HUES64 (cell line): ENCODE measurements around the gene DNASE1L1.
A peak's percentile ranks its signal among the peaks of the same experiment; 100 is the strongest.

Source experiments
- H3K27ac ChIP-seq: 2 replicates; pipeline ENCODE4 v1.7.0; 2013; ENCODE audit warnings: low read depth, low read length, inconsistent platforms
- H3K27me3 ChIP-seq: 2 replicates; pipeline ENCODE4 v1.6.1; 2013; ENCODE audit warnings: mild to moderate bottlenecking, low read length; ENCODE audit not compliant: insufficient read depth
- H3K36me3 ChIP-seq: 2 replicates; pipeline ENCODE4 v1.6.1; 2013; ENCODE audit warnings: mild to moderate bottlenecking, low read length; ENCODE audit not compliant: insufficient read depth
- H3K4me1 ChIP-seq: 2 replicates; pipeline ENCODE4 v1.6.1; 2013; ENCODE audit warnings: mild to moderate bottlenecking, low read length, moderate library complexity; ENCODE audit not compliant: insufficient read depth
- H3K4me3 ChIP-seq: 2 replicates; pipeline ENCODE4 v1.5.1; 2013; ENCODE audit warnings: mild to moderate bottlenecking, low read length, moderate library complexity
- H3K9ac ChIP-seq: 2 replicates; pipeline ENCODE4 v1.6.1; 2013; ENCODE audit warnings: mild to moderate bottlenecking, low read depth, low read length
- H3K9me3 ChIP-seq: 2 replicates; pipeline ENCODE4 v1.6.1; 2013; ENCODE audit warnings: low read depth, low read length; ENCODE audit not compliant: insufficient read depth
- WGBS: fragments of 150-250, 120-280 bp; methylation state at CpG from one replicate; pipeline ENCODE4 v1.1.7; 2013; ENCODE audit warnings: missing lambda C conversion rate; 5-methylcytosine and 5-hydroxymethylcytosine counted together

The DNASE1L1 gene

DNA sequence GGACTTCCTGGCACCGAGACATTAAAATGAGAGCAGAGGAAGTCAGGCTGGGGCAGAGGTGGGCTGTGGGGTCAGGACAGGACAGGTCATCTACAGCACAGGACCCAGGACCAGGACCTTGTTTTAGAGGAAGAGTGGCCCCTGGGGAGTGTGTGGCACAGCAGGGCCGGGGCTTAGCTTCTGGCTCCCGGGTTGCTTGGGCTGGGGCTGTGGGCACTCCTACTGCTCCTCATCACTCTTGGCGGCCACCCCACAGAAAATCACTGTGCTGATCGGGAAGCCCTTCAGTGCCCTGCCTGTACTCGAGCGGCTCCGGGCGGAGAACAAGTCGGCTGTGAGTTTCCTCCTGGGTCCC lies 11.3 kb upstream of the DNASE1L1 start:
- Histone ChIP-seq H3K27ac (no peak overlapping the region), H3K4me1 (no peaks in the 10 kb centered on the region), H3K4me3 (no peak overlapping the region), H3K9ac (no peak overlapping the region), H3K27me3 (no peaks in the 10 kb centered on the region), H3K36me3 (no peaks in the 10 kb centered on the region), H3K9me3 (no peaks in the 10 kb centered on the region)
- 95% methylated on average over 10 of the region's 10 CpGs for WGBS

DNA sequence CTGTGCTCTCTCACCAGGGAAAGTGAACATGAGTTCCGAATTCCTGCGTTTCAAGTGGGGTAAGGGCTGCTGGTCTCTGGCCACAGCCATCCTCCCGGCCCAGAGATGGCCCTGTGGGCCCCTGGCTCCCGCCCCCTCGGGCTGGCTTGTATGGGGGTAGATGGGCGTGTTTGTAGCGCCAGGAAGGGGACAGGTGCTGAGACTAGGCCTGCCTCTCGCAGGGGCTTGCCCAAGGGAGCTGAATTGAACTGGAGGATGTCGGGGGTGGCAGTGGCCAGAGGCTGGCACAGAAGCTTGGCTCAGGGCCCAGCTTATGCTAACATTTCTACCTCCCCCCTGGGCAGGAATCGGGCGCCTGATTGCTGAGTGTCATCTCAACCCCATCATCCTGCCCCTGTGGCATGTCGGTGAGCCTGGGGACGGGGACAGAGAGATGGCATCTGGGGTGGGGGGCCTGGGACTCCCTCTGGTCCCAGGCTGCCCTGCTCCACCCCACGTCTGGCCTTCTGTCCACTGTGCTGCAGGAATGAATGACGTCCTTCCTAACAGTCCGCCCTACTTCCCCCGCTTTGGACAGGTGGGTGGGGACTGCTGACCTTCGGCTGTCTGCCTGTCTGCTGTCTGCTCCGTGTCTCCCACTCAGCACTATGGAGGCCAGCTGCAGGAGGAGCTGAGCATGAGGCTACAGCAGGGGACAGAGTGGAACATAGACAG lies 10.8 kb upstream of the DNASE1L1 start:
- no peak overlapping the region for H3K4me3 ChIP-seq
- H3K4me1 ChIP-seq = no peaks in the 10 kb centered on the region
- H3K9me3 ChIP-seq = no peaks in the 10 kb centered on the region
- no peaks in the 10 kb centered on the region for H3K36me3 ChIP-seq
- 94% methylated on average over 19 of the region's 19 CpGs for WGBS
- no peaks in the 10 kb centered on the region for H3K27me3 ChIP-seq
- no peak overlapping the region for H3K9ac ChIP-seq
- no peak overlapping the region for H3K27ac ChIP-seq

DNA sequence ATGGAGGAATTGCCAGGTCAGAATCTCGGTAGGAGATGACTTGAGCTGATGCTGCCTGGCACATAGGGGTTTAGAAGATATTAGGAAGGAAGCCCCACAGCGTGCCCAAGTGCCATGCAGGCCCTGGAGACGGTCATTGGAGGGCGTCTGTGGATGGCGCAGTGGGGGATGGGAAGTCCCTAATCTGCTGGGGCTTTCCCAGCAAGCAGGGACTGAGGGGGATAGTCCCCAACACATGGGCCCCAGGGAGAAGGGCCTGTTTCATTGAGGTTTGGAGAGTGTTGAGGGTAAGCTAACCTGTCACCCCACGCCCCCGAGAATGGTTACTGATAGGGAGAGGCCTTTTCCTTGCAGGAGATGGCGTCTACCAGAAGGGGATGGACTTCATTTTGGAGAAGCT lies 10.1 kb upstream of the DNASE1L1 start:
- no peaks in the 10 kb centered on the region for H3K4me1 ChIP-seq
- H3K9me3 ChIP-seq = no peaks in the 10 kb centered on the region
- 93% methylated on average over 8 of the region's 8 CpGs for WGBS
- no peaks in the 10 kb centered on the region for H3K36me3 ChIP-seq
- H3K4me3 ChIP-seq = no peak overlapping the region
- no peak overlapping the region for H3K9ac ChIP-seq
- no peaks in the 10 kb centered on the region for H3K27me3 ChIP-seq
- no peak overlapping the region for H3K27ac ChIP-seq

DNA sequence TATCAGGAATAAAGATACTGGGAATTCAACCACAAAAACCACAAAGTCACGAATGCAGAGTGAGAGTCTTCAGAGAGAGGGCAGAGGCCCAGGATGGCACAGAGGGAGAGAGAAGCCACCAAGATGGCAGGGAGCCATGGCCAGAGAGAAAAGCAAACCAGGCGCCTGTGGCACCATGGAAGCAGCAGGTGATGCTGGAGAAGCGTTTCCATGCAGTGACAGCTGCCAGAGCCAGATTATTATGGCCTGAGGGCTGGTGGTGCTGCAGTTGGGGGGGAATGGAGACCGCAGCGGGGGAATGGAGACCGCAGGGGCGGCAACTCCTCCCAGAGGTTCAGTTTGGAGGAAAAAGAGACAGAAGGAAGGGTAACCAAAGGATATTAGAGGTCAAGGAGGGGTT lies 8.1 kb upstream of the DNASE1L1 start:
- peaks cover 4% of the 10 kb centered on the region; the same call in 1 of the 2 replicates for H3K4me1 ChIP-seq
- no peaks in the 10 kb centered on the region for H3K9me3 ChIP-seq
- no peaks in the 10 kb centered on the region for H3K27me3 ChIP-seq
- H3K9ac ChIP-seq = no peak overlapping the region
- no peak overlapping the region for H3K27ac ChIP-seq
- WGBS = 91% methylated on average over 7 of the region's 7 CpGs
- no peak overlapping the region for H3K4me3 ChIP-seq
- H3K36me3 ChIP-seq = peaks cover 6% of the 10 kb centered on the region

DNA sequence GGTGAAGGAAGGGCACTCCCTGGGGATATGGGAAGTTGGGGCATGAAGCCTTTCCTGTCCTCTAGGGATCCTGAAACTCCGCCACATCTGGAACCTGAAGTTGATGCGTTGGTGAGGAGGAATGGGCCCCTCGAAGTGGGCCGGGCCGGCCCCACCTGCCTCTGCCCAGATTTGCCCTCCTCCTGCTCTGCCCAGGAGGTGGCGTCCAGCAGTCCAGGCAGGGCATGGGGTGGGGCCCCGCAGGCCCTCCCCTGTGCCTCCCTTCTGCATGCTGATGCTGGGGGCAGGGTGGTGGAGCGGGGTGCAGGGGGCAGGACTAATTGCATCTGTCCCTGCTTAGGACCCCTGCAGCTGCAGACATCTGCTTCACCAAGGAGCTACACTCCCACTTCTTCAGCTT lies 4.1 kb upstream of the DNASE1L1 start:
- no peak overlapping the region for H3K27ac ChIP-seq
- H3K4me1 ChIP-seq = peaks cover 4% of the 10 kb centered on the region; the same call in 1 of the 2 replicates
- no peak overlapping the region for H3K4me3 ChIP-seq
- H3K9ac ChIP-seq = no peak overlapping the region
- no peaks in the 10 kb centered on the region for H3K27me3 ChIP-seq
- no peaks in the 10 kb centered on the region for H3K9me3 ChIP-seq
- 94% methylated on average over 6 of the region's 8 CpGs for WGBS
- H3K36me3 ChIP-seq = peaks cover 6% of the 10 kb centered on the region

DNA sequence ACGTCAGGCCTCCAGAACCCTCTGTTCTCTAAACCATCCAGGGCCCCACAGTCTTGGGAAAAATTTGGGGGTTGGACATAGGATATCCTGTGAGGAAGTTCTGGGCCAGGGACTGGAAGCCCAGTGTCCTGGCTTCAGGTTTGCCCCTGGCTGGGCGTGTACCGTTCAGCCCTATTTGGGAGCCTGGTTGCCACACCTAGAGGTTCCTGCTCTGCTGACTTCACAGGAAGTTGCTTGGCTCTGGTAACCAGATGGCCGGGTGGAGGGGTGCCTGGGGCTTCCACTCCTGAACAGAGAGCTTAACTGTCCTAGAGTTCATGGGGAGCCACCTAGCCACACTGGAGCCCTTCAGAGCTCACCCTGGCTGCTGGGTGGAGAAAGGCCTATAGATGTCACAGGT lies 3.4 kb upstream of the DNASE1L1 start:
- H3K4me1 ChIP-seq = peaks cover 4% of the 10 kb centered on the region; the same call in 1 of the 2 replicates
- no peak overlapping the region for H3K27ac ChIP-seq
- H3K27me3 ChIP-seq = no peaks in the 10 kb centered on the region
- peak overlapping the region; percentile 76 for H3K4me3 ChIP-seq
- 83% methylated on average over 3 of the region's 4 CpGs for WGBS
- no peaks in the 10 kb centered on the region for H3K9me3 ChIP-seq
- peaks cover 6% of the 10 kb centered on the region for H3K36me3 ChIP-seq
- H3K9ac ChIP-seq = no peak overlapping the region

DNA sequence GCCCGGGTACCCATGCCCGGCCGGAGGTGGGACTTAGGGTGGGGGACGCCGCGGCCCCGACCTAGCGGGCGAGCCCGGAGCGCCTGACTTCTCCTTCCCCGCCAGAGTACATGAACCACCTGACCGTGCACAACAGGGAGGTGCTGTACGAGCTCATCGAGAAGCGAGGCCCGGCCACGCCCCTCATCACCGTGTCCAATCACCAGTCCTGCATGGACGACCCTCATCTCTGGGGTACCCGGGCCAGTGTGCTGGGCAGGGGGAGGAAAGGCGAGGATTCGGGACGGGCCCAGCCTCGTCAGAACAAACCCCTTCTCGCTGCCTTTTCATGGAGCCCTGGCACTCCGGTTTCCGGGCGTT lies 2.9 kb upstream of the DNASE1L1 start:
- peak overlapping the region; percentile 21; the same call in 1 of the 2 replicates for H3K27ac ChIP-seq
- H3K36me3 ChIP-seq = peaks cover 6% of the 10 kb centered on the region
- no peaks in the 10 kb centered on the region for H3K9me3 ChIP-seq
- peak overlapping the region; percentile 66 for H3K9ac ChIP-seq
- 5% methylated on average over 29 of the region's 29 CpGs for WGBS
- no peaks in the 10 kb centered on the region for H3K27me3 ChIP-seq
- H3K4me3 ChIP-seq = peak overlapping the region; percentile 76
- H3K4me1 ChIP-seq = peaks cover 4% of the 10 kb centered on the region; the same call in 1 of the 2 replicates

DNA sequence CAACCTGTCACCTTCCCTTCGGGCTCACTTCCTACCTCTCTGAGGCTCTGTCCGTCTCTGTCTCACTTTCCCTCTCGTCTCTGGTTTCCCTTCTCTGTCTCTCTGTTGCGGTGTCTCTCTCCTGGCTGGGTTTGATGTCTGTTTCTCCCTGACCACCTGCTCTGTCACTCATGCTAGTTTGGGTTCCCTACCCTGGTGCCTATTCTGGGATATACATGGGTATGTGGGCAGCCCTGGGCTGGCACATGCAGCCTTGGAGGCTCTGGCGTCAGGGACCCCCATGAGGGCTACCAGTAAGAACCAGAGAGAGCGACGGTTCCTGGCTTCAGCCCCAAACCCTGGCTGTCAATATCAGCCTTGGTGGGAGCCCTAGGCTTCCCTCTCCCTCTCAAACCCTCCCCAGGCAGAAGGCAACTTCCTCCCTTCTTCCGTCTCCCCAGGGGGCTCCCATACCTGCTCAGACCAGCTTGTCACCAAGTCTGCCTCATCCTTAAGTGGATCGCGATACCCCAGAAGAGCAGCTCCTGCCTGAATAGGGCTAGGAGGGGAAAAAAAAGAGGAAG lies 314 bp downstream of the DNASE1L1 start:
- 45% methylated on average over 10 of the region's 10 CpGs for WGBS
- peak overlapping the region; percentile 44; the same call in 1 of the 2 replicates for H3K9ac ChIP-seq

DNA sequence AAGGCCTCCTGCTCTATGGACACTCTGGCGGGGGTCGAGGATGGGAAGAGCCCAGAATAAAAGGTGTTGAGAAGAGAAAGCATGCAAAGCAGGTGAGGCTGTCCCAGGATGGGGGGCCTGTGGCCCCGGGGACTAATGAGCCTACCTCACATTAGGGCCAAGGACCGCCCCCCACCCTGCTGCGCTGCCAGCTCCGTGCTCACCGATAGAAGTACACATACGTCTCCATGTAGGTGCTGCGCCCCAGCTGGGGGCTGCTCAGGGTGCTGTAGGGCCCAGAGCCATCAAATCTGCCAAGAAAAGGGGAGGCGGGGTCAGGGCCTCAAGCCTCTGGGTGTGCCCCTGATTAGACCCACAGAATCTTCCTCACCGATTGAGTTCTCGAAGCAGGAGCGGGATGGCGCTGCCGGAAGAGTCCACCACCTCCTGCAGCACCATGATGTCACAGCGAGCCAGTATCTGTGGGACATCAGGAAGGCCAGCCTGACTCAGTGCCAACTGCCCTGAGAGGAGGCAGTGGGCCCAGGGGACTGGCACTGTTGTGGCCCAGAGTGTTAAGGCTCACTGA lies 4.3 kb downstream of the DNASE1L1 start:
- Histone ChIP-seq H3K27me3 (no peaks in the 10 kb centered on the region), H3K4me1 (no peaks in the 10 kb centered on the region), H3K4me3 (no peak overlapping the region), H3K9me3 (no peaks in the 10 kb centered on the region), H3K9ac (no peak overlapping the region), H3K27ac (no peak overlapping the region), H3K36me3 (peaks cover 14% of the 10 kb centered on the region)
- WGBS = 95% methylated on average over 16 of the region's 16 CpGs

More for the DNA sequence above, 314 bp downstream of the DNASE1L1 start:
- peak overlapping the region; percentile 43 for H3K4me3 ChIP-seq
- H3K4me1 ChIP-seq = peaks cover 4% of the 10 kb centered on the region; the same call in 1 of the 2 replicates
- no peaks in the 10 kb centered on the region for H3K27me3 ChIP-seq
- no peaks in the 10 kb centered on the region for H3K9me3 ChIP-seq
- H3K27ac ChIP-seq = peak overlapping the region; percentile 34; the same call in 1 of the 2 replicates
- H3K36me3 ChIP-seq = peaks cover 3% of the 10 kb centered on the region

DNA sequence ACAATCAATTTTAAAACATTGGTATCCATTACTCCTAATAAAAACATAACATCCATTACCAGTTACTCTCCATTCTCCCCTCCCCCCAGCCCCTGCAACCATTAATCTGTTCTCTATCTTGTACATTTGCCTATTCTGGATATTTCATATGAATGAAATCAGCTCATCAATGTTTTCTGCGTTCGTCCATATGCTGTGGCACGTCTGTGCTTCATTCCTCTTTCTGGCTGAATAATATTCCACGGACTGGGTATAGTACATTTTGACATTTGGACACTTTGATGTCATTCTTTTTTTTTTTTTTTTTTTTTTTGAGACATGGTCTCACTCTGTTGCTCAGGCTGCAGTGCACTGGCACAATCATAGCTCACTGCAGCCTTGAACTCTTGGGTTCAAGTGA lies 5.2 kb downstream of the DNASE1L1 start:
- Histone ChIP-seq H3K9me3 (no peaks in the 10 kb centered on the region), H3K9ac (no peak overlapping the region), H3K27ac (no peak overlapping the region), H3K27me3 (no peaks in the 10 kb centered on the region), H3K36me3 (peaks cover 22% of the 10 kb centered on the region), H3K4me1 (0 out of 2 replicates have a peak, but pooled peaks cover 4% of the 10 kb centered on the region), H3K4me3 (no peak overlapping the region)
- 79% methylated on average over 3 of the region's 4 CpGs for WGBS

DNA sequence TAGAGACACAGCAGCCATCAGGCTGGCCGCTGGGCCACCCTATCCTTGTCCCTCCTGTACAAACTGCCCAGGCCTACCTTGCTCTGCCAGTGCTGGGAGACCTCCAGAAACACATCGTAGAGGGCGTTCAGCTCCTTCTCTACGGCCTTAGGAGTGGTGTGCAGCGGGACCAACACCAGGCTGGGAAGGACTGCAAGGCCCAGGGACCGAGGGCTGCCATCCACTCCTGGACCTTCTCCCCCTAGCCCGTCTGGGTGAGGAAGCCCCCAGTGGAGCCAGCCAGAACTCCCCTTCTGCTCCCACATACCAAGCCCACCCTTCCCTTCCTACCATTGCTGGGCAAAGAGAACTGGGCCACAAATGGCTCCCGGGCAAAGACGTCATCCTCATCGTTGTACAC lies 5.9 kb downstream of the DNASE1L1 start:
- H3K4me3 ChIP-seq = no peak overlapping the region
- no peaks in the 10 kb centered on the region for H3K9me3 ChIP-seq
- WGBS = 93% methylated on average over 10 of the region's 10 CpGs
- no peaks in the 10 kb centered on the region for H3K27me3 ChIP-seq
- peaks cover 24% of the 10 kb centered on the region for H3K36me3 ChIP-seq
- no peak overlapping the region for H3K27ac ChIP-seq
- H3K9ac ChIP-seq = no peak overlapping the region
- H3K4me1 ChIP-seq = 0 out of 2 replicates have a peak, but pooled peaks cover 4% of the 10 kb centered on the region
